ENCODE measurements around the gene DOCK2.

DNA sequence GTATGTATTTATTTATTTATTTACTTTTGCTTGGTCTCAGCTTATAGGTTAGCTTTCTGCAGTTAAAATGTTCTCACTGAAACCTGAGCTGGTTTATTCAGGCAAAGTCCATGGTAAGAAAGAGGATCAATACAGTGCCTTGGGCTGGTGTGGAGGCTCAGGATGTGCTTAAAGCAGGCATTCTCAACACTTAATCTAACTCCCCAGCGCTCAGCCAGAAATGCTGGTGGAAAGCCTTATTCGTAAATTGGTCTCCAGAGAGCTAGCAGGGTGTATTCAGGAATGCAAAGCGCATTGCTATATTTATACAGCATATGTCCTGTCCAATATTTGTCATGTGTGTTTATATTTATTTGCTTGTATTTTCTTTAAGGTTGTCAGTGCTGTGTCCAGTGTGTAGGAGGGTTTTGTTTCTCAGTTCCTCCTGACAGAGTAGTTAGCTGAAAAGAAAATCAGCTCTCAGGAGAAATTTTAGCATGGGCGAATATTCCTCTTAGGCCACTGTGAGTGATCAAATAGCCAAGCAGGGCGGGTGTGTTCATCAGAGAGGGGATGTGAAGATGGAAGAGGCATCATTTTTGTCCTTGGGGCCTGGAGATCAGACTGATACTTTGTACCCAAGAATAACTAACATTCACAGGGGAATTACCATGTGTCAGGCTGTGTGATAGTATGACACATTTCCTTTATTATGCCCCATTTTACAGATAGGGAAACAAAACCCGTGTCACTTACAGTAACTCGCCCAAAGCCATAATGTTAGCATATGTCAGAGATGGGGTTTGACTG lies 65.8 kb downstream of the DOCK2 start:
- TF ChIP-seq CTCF (optimal IDR thresholded peaks at IDR 0.05 in 1 of 3, IDR thresholded peaks at IDR 0.05 in 1 of 3, conservative IDR thresholded peaks at IDR 0.05 in 1 of 3; ENCODE audit: extremely low read depth in 1 of 3, insufficient read depth in 2 of 3, low read length in 3 of 3): no peak
- TF ChIP-seq EZH2 (IDR thresholded peaks at IDR 0.05; ENCODE audit: low read length): no peak

Data from keratinocyte (primary cell).